HG03565 (cell line): Measurements from ENCODE around the gene APOBEC2.

Source experiments
- ATAC-seq: cut with Tn5 transposase; IDR thresholded peaks from one replicate; pipeline ENCODE4 v1.9.1; 2021; ENCODE audit warnings: mild to moderate bottlenecking, moderate library complexity; ENCODE audit not compliant: unreplicated experiment

The APOBEC2 gene

DNA sequence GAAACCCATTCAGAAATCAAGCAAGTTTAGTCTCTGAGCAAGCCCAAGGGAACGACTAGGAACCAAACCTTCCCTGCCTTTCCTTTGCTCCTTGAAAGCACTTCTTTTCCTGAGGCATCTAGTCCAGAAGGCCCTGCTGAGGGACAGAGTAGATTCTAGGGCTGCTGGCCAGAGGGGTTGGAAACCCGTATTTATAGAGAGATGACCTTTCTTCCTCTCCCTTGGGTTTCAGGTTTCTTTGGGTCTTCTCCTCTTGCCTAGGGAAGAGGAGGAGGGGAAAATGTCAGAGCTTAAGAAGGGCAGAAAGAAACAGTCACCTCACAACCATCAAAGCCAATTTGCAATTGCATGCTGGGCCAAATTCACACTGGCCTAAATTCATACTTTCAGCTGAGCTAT is 5.8 kb downstream of the APOBEC2 start:
- ATAC-seq: no peak

DNA sequence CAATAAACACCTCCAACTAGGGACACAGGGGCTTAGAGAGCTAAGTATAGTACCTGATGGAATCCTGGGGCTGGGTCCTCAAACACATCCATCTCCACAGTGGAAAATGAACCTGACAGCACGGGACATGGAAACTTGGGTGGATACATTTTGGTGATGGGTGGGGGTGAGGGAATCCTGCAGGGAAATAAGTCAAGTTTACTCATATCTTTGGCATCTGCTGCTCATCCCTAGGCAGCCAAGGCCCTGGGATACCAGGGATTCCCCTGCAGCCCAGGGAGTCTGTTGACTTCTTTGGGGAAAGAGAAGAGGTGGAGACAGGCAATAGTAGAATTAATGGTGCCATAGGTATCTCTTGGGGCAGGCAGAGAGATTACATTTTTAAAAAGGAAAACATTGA is 6.6 kb downstream of the APOBEC2 start:
- ATAC-seq: no peak

DNA sequence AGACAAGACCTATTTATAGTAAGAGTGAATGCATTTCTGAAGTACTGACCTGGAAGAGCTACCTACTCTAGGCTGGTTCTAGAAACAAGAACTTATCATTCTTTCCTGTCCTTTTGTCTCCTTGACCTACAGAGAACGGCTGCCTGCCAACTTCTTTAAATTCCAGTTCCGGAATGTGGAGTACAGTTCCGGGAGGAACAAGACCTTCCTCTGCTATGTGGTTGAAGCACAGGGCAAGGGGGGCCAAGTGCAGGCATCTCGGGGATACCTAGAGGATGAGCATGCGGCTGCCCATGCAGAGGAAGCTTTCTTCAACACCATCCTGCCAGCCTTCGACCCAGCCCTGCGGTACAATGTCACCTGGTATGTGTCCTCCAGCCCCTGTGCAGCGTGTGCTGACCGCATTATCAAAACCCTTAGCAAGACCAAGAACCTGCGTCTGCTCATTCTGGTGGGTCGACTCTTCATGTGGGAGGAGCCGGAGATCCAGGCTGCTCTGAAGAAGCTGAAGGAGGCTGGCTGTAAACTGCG is 8.3 kb downstream of the APOBEC2 start:
- ATAC-seq: no peak

DNA sequence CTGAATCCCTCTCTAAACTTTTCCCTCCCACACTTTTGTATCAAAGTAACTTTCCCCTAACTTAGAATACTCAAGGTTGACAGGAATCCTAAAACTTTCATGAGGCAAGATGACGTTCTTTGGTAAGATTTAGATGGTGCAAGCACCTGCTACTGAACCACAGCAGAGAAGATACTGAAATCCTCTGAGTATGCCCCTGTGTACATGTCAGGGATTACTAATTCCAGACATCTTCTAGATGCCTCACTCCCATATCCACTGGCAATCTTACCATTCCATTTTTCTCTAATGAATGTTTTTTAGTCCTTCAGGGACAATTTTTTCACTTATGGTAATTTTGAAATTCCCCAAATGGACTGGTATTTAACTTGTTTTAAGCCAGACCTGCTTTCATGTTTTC is 9.1 kb downstream of the APOBEC2 start:
- no peak for ATAC-seq

DNA sequence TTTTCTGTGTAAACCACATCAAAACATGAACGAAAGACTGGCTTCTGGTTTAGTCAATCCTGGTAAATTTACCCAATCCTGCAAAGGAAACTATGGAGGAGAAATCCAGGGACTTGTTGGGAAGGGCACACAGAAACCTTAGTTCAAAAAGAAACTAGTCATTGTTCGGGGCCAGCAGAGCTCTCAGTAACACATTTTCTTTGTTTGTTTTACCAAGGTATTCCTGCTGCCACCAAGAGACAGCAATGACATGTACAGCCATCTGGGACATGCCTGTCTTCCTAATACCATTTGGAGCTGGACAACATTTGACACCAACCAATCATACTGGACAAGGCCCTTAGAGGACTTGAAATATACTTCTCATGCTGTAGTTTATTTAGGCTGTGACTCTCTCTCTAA is 10.9 kb downstream of the APOBEC2 start:
- no peak for ATAC-seq

DNA sequence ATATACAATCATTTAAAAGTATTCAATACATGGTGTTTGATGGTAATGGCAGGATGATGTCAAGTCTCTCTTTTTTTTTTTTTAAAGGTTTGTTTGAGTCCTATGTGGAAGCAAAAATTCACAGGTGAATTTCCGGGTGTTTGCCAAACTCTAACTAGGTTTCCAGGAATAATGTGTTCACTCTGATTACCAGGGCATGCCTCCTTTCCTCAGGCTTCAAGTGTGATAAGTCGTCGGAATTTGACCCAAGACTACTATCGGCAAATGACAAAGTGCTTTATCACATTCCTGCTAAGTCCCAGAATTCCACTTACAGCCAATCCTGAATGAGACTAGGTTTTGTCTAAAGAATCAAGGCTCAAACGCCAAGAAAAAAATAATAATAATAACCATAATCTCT is 11.8 kb downstream of the APOBEC2 start:
- ATAC-seq: no peak

DNA sequence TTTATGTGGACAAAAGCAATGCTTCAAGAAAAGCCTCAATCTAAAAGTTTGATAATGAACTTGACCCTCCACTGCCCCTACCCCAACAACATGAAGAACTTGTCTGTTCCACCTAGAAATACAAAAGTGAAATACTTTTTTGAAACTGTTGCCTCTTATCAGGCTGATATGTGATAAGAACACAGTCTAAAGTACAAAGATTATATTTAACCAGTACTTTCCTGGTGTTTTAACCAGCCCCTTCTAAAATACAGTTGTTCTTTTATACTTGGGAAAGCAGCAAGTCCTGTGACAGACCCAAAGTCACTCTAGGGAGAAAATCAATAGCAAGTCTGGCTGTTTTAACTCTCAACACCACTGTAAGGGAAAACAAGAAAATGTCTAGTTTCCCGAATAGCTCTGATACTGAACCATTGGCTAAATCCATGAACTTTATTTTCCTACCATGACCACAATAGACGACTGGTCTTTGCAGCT is 12.6 kb downstream of the APOBEC2 start:
- ATAC-seq: no peak

DNA sequence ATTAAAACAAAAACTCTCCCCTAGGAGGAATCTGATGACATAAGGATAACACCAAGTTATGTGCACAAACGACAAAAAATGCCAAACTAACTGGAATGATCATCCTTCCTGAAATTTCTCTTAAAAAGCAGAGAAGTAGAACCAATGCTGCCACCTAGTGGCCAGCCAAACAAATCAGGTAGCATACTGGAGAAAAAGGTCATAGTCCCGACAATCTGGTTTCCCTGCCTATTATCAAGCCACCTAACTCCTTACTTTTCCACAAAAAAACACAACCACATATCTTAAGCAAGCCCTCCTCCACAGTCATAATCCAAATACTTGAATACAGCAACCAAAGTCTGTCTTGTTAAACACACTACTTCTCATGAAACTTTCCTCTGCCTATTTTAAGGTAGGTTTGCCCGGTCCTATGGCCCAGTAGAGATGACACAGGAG is 13.9 kb downstream of the APOBEC2 start:
- no peak for ATAC-seq

DNA sequence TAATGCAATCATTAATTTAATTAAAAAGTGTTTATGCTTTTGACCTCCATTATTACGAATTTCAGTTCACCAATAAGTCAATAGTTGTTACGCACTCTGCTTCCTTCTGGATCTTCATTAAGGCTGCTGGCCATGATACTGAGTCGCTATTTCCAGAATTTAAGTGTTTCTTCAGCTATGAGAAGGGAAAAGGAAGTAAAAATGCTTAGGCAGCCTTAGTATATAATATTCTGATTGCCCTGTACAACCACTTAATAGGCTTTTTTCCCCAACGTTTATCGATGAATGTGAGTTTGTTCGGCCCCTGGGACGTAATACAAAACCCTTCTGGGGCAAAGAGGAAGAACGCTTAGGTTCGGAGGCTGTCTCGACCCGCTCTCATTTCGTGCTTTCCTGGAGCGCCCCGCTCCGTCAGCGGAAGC is 18.5 kb downstream of the APOBEC2 start:
- no peak for ATAC-seq

DNA sequence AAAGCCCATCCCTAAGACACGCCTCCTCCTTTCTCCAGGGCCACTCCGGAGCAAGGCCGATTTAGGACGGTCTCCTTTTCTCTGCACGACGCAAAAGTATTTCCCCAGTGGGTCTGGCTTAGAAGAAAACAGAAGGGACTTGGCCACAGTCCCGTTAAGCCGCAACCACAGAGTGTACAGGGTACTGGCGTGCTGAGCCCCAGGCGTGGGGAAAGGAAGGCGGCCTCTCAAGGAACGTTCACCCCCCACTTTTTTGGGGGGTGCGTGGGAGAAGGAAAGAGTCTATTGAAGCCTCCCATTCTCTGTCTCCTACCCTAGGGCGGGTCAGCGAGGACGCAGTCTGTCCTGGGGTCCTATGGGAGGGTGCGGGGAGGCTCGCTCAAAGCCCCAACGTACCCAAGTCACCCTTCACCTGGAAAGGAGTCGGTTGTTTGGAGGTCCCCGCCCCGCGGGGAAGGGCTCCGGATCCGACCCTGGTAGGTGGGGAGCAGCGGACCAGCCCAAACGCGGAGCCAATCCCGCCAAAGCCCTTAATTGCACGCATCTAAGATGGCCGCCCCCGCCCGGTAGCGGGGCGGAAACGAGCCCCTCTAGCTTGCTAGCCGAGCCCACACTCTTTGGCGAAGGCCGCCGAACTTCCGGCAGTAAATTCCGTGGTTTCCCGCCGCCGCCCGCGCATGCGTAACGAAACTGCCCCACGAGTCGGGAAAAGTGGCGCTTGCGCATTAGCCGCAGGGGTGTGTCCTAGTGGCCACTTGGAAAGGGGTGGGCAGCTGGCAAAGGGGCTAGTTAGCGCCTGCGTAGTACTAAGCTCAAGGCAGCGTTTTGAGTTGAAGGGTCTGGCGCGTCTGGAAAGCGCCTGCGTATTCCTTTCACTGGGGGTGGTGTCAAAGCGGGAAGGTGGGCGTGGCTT is 19.2 kb downstream of the APOBEC2 start, which contains the start of gene OARD1:
Gene OARD1 (minus strand): TSS at position 434 of the 913 bp plus-strand sequence. CDS start 722 bp downstream, outside the sequence.
- peak; percentile 49 for ATAC-seq

DNA sequence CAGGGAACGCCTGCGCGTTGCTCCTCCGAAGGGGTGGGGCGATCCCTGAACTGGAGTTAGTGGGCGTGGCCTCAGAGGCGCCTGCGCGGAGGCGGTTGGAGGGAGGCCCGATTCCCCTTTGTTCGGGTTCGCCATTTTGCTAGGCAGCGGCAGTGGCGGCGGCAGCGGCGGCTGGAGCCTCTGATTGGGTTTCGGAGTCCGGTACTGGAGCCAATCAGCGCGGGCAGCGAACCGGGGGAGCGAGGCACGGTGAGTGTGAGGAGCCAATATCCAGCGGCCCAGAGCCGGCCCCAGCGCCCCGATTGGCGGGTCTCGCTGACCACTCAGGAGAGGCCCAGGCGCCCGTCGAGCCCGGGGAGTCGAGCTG is 19.8 kb downstream of the APOBEC2 start, which contains the start of gene NFYA:
Gene NFYA (plus strand): TSS at position 139 of the 367 bp plus-strand sequence. CDS start 6,116 bp downstream, outside the sequence.
- peak; percentile 41 for ATAC-seq

DNA sequence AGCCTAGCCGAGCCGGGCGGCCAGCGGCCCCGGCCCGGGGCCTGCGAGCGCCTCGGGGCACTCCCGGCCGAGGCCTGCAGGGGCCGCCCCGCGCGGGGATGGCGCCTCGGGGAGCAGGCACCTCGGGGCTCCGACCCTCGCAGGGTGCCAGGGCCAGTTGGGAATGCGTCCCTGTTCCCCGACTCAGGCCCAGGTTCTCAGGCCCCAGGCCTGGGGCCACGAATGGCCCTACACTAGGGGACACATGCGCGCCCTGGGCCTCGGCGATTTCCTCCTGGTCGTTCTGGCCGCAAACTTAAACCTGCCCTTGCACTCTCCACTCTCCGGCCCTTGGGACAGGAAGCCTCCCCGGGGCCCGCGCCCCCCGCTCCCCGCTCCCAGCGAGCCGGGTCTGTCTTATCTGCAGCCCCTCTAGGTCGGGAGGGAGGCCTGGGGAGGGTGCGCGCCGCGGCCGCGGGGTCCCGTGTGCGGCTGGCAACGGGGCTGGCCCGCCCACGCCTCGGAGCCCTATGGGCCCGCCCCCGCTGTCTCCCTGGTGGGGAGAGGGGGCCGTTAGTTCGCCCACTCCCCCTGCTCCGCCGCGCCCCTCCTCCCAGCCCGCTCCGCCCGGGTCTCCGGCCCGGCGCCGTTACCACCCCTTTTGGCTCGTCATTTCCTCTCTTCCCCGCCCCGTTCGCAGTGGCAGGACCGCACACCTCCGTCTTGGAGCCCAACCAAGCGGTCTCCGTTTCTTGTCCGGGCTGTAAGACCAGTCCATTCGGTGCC is 20.4 kb downstream of the APOBEC2 start:
- no peak for ATAC-seq

DNA sequence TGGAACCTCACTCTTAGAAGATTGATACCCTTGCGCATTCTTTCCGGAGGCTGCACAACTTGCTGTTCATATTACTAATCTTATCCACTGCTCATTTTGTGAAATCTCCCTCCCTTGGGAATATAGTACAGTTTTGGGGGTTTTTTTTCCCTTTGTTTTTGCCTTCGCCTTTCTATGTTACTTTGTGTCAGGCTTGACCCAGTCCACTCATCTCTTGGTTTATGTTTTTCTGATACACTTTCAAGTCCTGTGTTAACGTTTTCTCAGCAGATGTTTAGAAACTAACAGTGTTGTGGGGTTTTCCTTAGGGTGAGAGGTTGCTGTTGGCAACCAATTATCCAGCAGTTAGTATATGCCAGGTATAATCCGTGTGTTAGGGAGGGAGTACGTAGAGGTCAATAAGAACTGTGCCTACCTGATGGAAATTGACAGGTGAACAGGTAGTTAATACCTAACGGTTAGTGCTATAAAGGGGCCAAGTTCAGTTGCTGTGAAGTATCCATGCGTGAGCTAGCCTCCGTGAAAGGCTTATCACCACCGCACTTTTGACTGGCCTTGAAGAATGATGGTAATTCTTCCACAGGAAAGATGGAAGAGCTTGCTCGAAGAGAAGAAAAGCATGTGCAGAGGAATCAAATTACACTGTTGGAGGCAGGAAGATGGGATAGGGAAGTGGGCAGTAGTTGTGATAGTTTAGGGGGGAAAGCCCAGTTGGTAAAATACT is 21.1 kb downstream of the APOBEC2 start:
- no peak for ATAC-seq

DNA sequence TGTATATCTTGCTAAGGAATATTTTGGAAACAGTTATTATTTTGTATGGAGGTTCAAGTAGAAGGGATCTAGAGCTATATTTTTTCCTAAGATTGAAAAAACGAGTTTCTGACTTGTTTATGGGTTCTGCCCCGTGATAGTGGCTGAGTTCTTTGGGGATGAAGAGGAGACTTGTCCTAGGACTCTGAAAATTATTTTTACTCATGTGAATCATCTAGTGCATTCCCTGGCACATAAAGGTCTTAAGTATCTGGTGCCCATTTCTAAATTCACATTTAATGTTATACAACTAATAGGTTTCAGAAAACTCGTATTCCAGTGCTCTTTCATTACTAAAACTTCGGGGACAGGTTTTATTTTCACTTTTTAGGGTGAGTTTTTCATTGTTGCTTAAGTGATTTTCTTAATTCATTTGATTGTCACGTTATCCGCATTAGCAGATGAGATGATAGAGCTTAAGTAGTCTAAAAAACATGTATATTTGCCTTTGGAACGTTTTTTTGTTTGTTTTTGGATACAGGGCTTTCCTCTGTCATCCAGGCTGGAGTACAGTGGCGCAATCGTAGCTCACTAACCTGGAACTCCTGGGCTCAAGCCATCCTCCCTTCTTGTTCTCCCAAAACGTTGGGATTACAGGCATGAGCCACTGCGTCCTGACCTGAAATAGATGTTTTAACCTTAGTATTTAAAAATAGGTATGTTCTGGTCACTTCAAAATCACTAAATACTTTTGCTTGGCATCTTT is 21.9 kb downstream of the APOBEC2 start:
- no peak for ATAC-seq

DNA sequence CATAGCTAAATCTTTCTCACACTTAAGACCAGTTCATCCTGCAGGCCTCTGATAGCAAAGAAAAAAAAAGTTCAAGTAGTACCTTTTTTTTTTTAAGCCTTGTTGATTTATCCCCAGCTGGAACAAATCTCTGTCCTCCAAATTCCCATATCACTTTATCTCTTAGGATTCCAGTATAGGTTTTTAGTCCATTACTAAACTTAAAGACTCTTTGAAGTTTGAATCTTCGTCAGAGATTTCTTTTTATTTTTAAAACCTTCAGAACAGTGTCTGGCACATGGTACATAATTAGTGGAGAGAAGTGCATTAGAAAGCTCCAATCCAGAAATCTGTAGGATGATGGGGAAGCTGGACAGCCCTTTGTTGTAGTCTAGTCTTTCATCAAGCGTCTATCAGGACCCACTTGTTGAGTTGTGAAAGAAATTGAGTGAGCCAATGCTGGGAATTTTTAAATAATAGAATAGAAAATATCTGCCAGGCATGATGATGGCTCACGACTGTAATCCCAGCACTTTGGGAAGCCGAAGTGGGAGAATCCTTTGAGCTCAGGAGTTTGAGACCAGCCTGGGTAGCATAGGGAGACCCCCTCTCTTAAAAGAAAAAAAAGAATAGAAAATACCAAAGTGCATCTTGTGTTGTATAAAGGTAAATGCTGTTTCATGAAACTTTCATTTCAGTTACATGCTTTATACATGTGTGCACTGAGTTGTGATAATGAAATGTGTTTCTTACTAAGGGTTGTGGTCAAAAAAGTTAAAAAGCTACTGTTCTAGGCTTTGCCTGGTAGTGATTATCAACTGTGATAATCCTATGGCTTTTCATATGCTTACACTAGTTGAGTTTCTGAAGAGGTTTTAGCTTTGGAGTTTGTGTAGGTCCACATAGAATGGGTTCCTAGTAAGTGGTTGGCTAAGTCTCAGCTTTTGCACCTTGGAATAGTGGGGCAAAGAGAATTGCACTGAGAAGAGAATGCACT is 22.9 kb downstream of the APOBEC2 start:
- ATAC-seq: no peak

DNA sequence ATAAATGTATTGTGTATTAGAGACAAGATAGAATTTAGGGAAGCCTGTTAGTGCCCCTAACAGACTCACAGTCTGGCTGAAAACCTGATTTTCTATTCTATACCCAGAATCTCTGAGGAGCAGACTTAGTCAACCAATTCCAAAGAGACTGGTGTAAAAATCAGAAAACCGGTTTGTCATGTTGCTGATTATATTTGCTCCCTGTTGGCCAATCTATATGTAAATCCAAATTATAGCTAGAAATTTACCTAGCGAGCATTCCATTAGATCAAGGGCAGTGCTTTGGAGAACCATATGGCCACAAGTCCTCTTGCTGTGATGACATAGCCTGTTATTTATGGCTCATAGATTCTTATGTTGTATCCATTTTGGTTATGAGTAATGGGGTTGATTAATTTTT is 24.5 kb downstream of the APOBEC2 start:
- ATAC-seq: no peak

DNA sequence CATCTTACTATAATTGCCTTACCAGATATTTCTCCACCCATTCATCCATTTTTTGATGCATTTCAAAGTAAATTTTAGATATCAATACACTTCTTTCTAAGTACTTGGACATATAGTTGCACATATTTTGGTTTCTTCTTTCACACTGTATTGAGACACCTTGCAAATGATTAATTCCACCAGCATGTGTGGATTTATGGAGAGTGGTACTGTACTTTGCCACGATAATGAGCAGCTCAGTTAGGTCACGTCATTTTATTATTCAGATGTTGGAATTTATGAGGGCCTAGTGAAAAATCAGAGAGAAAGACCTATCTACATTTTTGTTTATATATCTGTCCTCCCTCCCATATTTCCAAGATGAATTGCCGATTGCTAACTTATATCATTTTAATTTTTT is 25.1 kb downstream of the APOBEC2 start:
- no peak for ATAC-seq

DNA sequence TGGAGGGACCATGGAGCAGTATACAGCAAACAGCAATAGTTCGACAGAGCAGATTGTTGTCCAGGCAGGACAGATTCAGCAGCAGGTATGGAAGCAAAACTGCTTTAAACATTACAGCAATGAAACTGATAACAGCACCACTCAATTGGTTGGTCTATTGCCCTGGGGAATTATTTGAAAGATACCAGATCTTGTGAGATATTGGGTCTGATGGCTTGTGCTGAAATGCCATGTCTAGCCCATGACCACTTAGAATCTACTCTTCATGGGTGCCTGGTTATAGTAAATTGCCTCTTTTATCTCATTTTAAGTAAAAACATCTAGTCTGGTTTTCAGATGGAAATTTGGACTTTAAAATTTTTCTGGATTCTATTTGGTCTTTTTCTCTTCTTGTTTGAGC is 26.1 kb downstream of the APOBEC2 start:
- ATAC-seq: no peak

DNA sequence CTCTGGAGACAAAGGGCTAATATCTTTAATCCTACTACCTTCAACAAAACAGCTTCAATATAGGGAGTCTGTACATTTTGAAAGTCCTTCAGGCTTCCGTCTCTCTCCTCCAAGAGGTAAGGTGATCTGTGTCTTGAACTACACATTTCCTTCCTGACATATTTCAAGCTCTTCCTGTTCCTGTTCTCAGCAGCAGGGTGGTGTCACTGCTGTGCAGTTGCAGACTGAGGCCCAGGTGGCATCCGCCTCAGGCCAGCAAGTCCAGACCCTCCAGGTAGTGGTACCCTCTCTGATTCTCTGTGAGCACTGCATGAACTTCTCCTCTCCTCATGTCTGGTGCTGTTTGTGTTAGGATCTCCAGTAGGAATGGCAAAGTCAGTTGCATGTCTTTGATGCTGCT is 27.6 kb downstream of the APOBEC2 start:
- ATAC-seq: no peak
